GM12878 (cell line): Measurements from ENCODE around the gene TMEM254. TPM values are rescaled to one million over a fixed set of nuclear protein-coding genes. Genes with fewer than 3 reads are reported as not detected.

Experiments used
- ATAC-seq: fragments of 200-7000 bp; cut with Tn5 transposase; 3 replicates; pipeline ENCODE4 v1.9.1; 2020; ENCODE audit warnings: mild to moderate bottlenecking, moderate library complexity
- BruUV-seq: library from RNA; stranded (reverse); fragments of 400-500 nt; replicated peaks from 2 replicates; lab custom pipeline; 2021; lab: Mats Ljungman, UMichigan
- CTCF ChIA-PET: fragments of 300-600 bp; sonication (Branson Sonifier 250); formaldehyde crosslinking; extraction: SDS; loops from one replicate; lab custom pipeline; 2021; ENCODE audit warnings: inconsistent platforms; lab: Yijun Ruan, JAX
- POLR2A ChIA-PET: fragments of 350-600 bp; formaldehyde crosslinking; extraction: SDS; loops from one replicate; lab custom pipeline; 2021; ENCODE audit warnings: inconsistent platforms; lab: Charles Lee
- RAD21 ChIA-PET: fragments of 300-600 bp; sonication (Branson Sonifier 250); formaldehyde crosslinking; loops from one replicate; lab custom pipeline; 2023; ENCODE audit warnings: antibody characterized with exemption; ENCODE audit not compliant: unreplicated experiment; lab: Charles Lee
- SMC1A ChIA-PET: fragments of 300-600 bp; sonication (Branson Sonifier 250); formaldehyde crosslinking; loops from one replicate; lab custom pipeline; 2023; ENCODE audit not compliant: unreplicated experiment, uncharacterized antibody; lab: Charles Lee
- DNase-seq: peaks from one replicate; pipeline ENCODE4 v3.0.0-alpha.2; 2011; ENCODE audit warnings: low read depth, low spot score
- FAIRE-seq: peaks from 3 replicates; lab custom pipeline; 2011; peaks lifted over from hg19 to GRCh38; lab: Jason Lieb, UNC
- H2AFZ ChIP-seq: 2 replicates; pipeline ENCODE4 v1.6.0; 2011; ENCODE audit warnings: low read depth, low read length, control low read depth; ENCODE audit not compliant: control insufficient read depth
- H3K27ac ChIP-seq: 2 replicates; pipeline ENCODE4 v1.5.1; 2011; ENCODE audit warnings: control low read depth; ENCODE audit not compliant: control insufficient read depth, insufficient read depth
- H3K27me3 ChIP-seq, 2 experiments: replicated peaks in 1 of 2; 2 replicates each; pipeline versions ENCODE4 v1.6.0 to v1.6.1; 2011; ENCODE audit warnings: low read length in 1 of 2; ENCODE audit not compliant: control insufficient read depth in 2 of 2, insufficient read depth in 2 of 2
- H3K36me3 ChIP-seq, 2 experiments: 2 replicates each; pipeline ENCODE4 v1.5.1; 2011; ENCODE audit warnings: low read length in 1 of 2; ENCODE audit not compliant: control insufficient read depth in 2 of 2, insufficient read depth in 2 of 2
- H3K4me1 ChIP-seq: 2 replicates; pipeline ENCODE4 v1.6.1; 2011; ENCODE audit warnings: mild to moderate bottlenecking, low read length, moderate library complexity, mixed read lengths; ENCODE audit not compliant: control insufficient read depth, insufficient read depth
- H3K4me2 ChIP-seq: 2 replicates; pipeline ENCODE4 v1.6.0; 2011; ENCODE audit warnings: control low read depth; ENCODE audit not compliant: control insufficient read depth, insufficient read depth
- H3K4me3 ChIP-seq: fragments of 200-600 bp; sonication (generic); 2 replicates; pipeline ENCODE4 v1.5.1; 2016
- H3K79me2 ChIP-seq: 2 replicates; pipeline ENCODE4 v1.6.0; 2011; ENCODE audit warnings: low read length; ENCODE audit not compliant: control insufficient read depth, insufficient read depth
- H3K9ac ChIP-seq: 2 replicates; pipeline ENCODE4 v1.8.0; 2011; ENCODE audit warnings: low read length, control low read depth, mixed read lengths; ENCODE audit not compliant: control insufficient read depth, insufficient read depth
- H3K9me3 ChIP-seq: replicated peaks from 3 replicates; pipeline ENCODE4 v1.5.1; 2011; ENCODE audit warnings: mild to moderate bottlenecking, low read length; ENCODE audit not compliant: control insufficient read depth, insufficient read depth
- H4K20me1 ChIP-seq: 2 replicates; pipeline ENCODE4 v1.6.0; 2011; ENCODE audit not compliant: control insufficient read depth, insufficient read depth
- BHLHE40 ChIP-seq, 2 experiments: fragments of 450-650 bp in 1 of 2; IDR thresholded peaks; 2 replicates each; pipeline ENCODE4 v1.6.1; 2011 to 2017; ENCODE audit warnings: low read depth in 2 of 2, borderline replicate concordance in 1 of 2, improper control_type of control experiment in 1 of 2, low read length in 1 of 2, mild to moderate bottlenecking in 1 of 2
- BMI1 ChIP-seq: fragments of 450-650 bp; IDR thresholded peaks from 2 replicates; pipeline ENCODE4 v1.6.1; 2016; ENCODE audit warnings: mild to moderate bottlenecking, moderate library complexity, borderline replicate concordance
- CBX5 ChIP-seq: sonication (generic); IDR thresholded peaks from 2 replicates; pipeline ENCODE4 v1.6.1; 2016; ENCODE audit warnings: low read depth, moderate library complexity, mild to moderate bottlenecking, inconsistent platforms
- IKZF1 ChIP-seq: fragments of 450-650 bp; conservative IDR thresholded peaks from 2 replicates; pipeline ENCODE4 v1.6.1; 2017; ENCODE audit warnings: antibody characterized with exemption, mild to moderate bottlenecking
- PAX5 ChIP-seq: IDR thresholded peaks from 2 replicates; pipeline ENCODE4 v1.6.1; 2011; ENCODE audit warnings: low read depth, low read length, borderline replicate concordance
- POLR2AphosphoS2 ChIP-seq: IDR thresholded peaks from 2 replicates; pipeline ENCODE4 v1.6.1; 2011; ENCODE audit warnings: low read depth, mild to moderate bottlenecking, low read length, improper control_type of control experiment, moderate library complexity
- RFX5 ChIP-seq: IDR thresholded peaks from 2 replicates; pipeline ENCODE4 v1.6.1; 2011; ENCODE audit warnings: low read depth, low read length, improper control_type of control experiment
- SRF ChIP-seq, 2 experiments: IDR thresholded peaks; 2 replicates each; pipeline ENCODE4 v1.6.1; 2011; ENCODE audit warnings: low read depth in 2 of 2, low read length in 2 of 2, mild to moderate bottlenecking in 1 of 2, moderate library complexity in 1 of 2
- TAF1 ChIP-seq: IDR thresholded peaks from 2 replicates; pipeline ENCODE4 v1.6.1; 2011; ENCODE audit warnings: mild to moderate bottlenecking, low read depth, low read length, borderline replicate concordance
- ZBED1 ChIP-seq: IDR thresholded peaks from 2 replicates; pipeline ENCODE4 v1.6.1; 2016; ENCODE audit warnings: borderline replicate concordance
- WGBS: methylation state at CpG from one replicate; pipeline ENCODE4 v1.1.6; 2016; ENCODE audit warnings: low lambda C conversion rate; ENCODE audit not compliant: insufficient replicate concordance, insufficient coverage; ENCODE audit errors: missing lambda C conversion rate; 5-methylcytosine and 5-hydroxymethylcytosine counted together
- in situ Hi-C: fragments of 300-500 bp; cut with MboI; formaldehyde crosslinking; loops from 9 replicates; pipeline ENCODE4 v1.14.3; 2018; ENCODE audit warnings: mixed read lengths
- intact Hi-C: fragments of 100-400 bp; cut with micrococcal nuclease; formaldehyde crosslinking; loops from one replicate; pipeline ENCODE4 v1.14.2; 2022; ENCODE audit not compliant: unreplicated experiment
- polyA plus RNA-seq, 11 experiments: library from polyadenylated mRNA; depleted of rRNA in 4 of 11; unstranded in 6 of 11; stranded (reverse) in 5 of 11; fragments of >200 nt; fragmentation: Nextera tagmentation in 4 of 11; fragmentation: Illumina TruSeq in 1 of 11; extraction: Ambion mirVana in 4 of 11; extraction: Trizol in 1 of 11; gene quantifications; 1 replicate in 1 of 11; 2 replicates in 10 of 11; pipeline versions ENCODE4 v1.2.1 to v1.2.3, GENCODE V29; 2011 to 2016; ENCODE audit warnings: inconsistent platforms in 2 of 11, missing spikeins in 2 of 11, low read depth in 1 of 11
- total RNA-seq, 4 experiments: library from RNA; depleted of rRNA in 3 of 4; stranded (reverse); fragments of >200 nt in 3 of 4; fragmentation: Illumina TruSeq in 1 of 4; extraction: Trizol in 1 of 4; gene quantifications; 2 replicates each; pipeline versions ENCODE4 v1.2.1 to v1.2.3, GENCODE V29; 2013 to 2021
- TF ChIP-seq, protein P1 (sequence below): IDR thresholded peaks from 2 replicates; pipeline ENCODE4 v1.6.1; 2012; ENCODE audit warnings: low read depth, low read length, improper control_type of control experiment

The TMEM254 gene
- total and polyA plus RNA-seq, 10 of the 15 experiments (the other 5 are each of a cell fraction or from before 2014, with no cell fraction given) = 5.6 to 29.0 (median 13.1) TPM

DNA sequence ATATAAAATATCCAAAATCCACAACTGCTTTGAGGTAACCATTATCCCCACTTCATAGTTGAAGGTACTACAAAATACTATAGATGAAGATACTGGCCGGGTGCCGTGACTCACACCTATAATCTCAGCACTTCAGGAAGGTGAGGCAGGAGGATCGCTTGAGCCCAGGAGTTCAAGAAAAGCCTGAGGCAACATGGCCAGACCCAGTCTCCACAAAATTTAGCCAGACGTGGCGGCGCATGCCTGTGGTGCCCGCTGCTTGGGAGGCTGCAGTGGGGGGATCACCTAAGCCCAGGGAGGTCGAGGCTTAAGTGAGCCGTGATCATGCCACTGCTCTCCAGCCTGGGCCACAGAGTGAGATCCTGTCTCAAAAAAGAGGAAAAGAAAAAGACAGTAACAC is 21.7 kb downstream of the TMEM254 start:
- Histone ChIP-seq H3K9me3 (no peaks in the 10 kb centered on the region), H3K4me3 (no peak overlapping the region), H3K9ac (no peak overlapping the region), H3K4me1 (no peaks in the 10 kb centered on the region), H2AFZ (no peak overlapping the region), H4K20me1 (no peaks in the 10 kb centered on the region), H3K79me2 (no peaks in the 10 kb centered on the region), H3K4me2 (no peak overlapping the region)
- ATAC-seq (no peak), DNase-seq (no peak)
- BruUV-seq = no TSS peak
- in situ Hi-C loops = no loop called here
- TF ChIP-seq TAF1 (no peak), RFX5 (no peak), ZBED1 (no peak), POLR2AphosphoS2 (no peak), PAX5 (no peak), IKZF1 (no peak), BMI1 (no peak), BHLHE40 (IDR thresholded peaks at IDR 0.05; ENCODE audit: borderline replicate concordance in 1 of 2, low read depth in 2 of 2, low read length in 1 of 2) (no peak), CBX5 (no peak), SRF (IDR thresholded peaks at IDR 0.05; ENCODE audit: low read depth in 2 of 2, low read length in 2 of 2) (no peak)
- TF ChIP-seq, protein P1, sequence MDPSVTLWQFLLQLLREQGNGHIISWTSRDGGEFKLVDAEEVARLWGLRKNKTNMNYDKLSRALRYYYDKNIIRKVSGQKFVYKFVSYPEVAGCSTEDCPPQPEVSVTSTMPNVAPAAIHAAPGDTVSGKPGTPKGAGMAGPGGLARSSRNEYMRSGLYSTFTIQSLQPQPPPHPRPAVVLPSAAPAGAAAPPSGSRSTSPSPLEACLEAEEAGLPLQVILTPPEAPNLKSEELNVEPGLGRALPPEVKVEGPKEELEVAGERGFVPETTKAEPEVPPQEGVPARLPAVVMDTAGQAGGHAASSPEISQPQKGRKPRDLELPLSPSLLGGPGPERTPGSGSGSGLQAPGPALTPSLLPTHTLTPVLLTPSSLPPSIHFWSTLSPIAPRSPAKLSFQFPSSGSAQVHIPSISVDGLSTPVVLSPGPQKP = no peak
- TF ChIP-seq, all 136 proteins: peak for 0
- intact Hi-C loops = no loop called here
- H3K27me3 ChIP-seq = no peaks in the 10 kb centered on the region
- POLR2A ChIA-PET = no interaction called here
- SMC1A ChIA-PET = no interaction called here
- 79% methylated on average over 9 of the region's 9 CpGs for WGBS
- CTCF ChIA-PET = no interaction called here
- H3K27ac ChIP-seq = no peak overlapping the region
- RAD21 ChIA-PET = no interaction called here
- no peaks in the 10 kb centered on the region for H3K36me3 ChIP-seq
- no peak for FAIRE-seq
